ENCODE data around the gene WAC.
"Not testable (repeated sequence)": the region's sequence is repeated elsewhere in the genome, so short reads cannot be mapped to it uniquely, and the experiment has no call there.

WAC gene

GRCh38 chr10:28560617-28561016 is 27.7 kb downstream of the WAC start:
- DNase-seq (ENCODE audit: low read depth in 1 of 2, low spot score in 1 of 2), result no peak

GRCh38 chr10:28561531-28561930 is 28.6 kb downstream of the WAC start:
- no peak for DNase-seq (ENCODE audit: low read depth in 1 of 2, low spot score in 1 of 2)

GRCh38 chr10:28564905-28565304 is 32.0 kb downstream of the WAC start:
- no peak for DNase-seq (ENCODE audit: low read depth in 1 of 2, low spot score in 1 of 2)

GRCh38 chr10:28566458-28567015 is 33.6 kb downstream of the WAC start:
- DNase-seq (ENCODE audit: low read depth in 1 of 2, low spot score in 1 of 2), result no peak

GRCh38 chr10:28569506-28570159 is 36.7 kb downstream of the WAC start:
- no peak for DNase-seq (ENCODE audit: low read depth in 1 of 2, low spot score in 1 of 2)

- no peak for DNase-seq (ENCODE audit: low read depth in 1 of 2, low spot score in 1 of 2)
These were observed 37.7 kb downstream of the WAC start for GRCh38 chr10:28570598-28570997.

- DNase-seq (ENCODE audit: low read depth in 1 of 2, low spot score in 1 of 2), result no peak
These were observed 38.3 kb downstream of the WAC start for GRCh38 chr10:28571265-28571664.

DNA sequence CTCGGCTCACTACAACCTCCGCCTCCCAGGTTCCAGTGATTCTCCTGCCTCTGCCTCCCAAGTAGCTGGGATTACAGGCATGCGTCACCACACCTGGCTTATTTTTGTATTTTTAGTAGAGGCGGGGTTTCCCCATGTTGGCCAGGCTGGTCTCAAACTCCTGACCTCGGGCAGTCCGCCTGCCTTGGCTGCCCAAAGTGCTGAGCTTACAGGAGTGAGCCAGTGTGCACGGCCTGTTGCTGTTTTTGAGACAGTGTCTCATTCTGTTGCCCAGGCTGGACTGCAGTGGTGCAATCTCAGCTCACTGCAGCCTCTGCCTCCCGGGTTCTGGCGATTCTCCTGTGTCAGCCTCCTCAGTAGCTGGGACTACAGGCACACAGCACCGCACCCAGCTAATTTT is 41.3 kb downstream of the WAC start:
- not testable (repeated sequence) for DNase-seq (ENCODE audit: low read depth in 1 of 2, low spot score in 1 of 2)

DNA sequence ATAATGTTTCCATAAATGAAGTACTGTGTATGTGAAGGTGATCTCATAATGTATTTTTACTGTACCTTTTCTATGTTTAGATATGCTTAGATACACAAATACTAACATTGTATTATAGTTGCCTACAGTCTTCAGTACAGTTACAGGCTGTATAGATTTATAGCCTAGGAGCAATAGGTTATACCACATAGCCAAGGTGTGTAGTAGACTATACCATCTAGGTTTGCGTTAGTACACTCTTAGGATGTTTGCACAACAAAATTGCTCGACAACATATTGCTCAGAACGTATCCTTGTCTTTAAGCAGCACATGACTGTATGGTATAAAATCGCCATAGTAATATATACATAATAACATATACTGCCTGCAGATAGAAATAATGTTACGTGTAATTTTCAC is 42.9 kb downstream of the WAC start:
- DNase-seq (ENCODE audit: low read depth in 1 of 2, low spot score in 1 of 2), result no peak

DNA sequence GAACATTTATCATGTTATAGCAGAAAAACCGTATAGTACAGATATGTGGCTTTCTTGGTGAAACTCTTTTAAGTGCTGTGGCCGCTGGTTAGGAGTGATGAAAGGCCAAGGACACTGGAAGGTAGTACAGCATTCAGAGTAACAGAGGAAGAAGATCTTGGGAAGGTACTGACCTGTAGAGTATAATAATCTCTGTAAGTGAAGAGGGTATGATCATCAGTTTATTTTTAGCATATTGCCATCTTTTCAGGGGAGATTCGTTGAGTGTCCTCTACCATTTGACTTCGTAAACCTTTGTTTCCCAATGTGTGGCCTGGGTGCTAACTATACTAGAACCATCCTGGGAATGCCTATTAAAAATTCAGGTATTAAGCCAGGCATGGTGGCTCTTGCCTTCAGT is 44.6 kb downstream of the WAC start:
- DNase-seq (ENCODE audit: low read depth in 1 of 2, low spot score in 1 of 2), result no peak

GRCh38 chr10:28578454-28578853 is 45.5 kb downstream of the WAC start:
- DNase-seq (ENCODE audit: low read depth in 1 of 2, low spot score in 1 of 2), result no peak

DNA sequence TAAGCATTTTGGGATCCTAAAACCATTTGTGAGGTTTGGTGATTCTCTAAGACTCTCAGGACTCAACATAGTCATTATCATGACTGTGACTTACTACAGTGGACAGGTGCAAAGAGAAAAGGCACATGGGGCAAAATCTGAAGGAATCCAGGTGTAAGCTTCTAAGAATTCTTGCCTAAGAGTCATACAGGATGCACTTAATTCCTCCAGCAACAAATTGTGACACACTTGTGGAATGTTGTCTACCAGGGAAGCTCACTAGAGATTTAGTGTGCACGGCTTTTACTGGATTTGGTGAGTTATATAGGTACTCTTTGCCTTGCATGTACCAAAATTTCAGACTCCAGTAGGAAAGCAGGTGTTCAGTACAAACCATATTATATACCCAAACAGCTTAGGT is 47.9 kb downstream of the WAC start:
- no peak for DNase-seq (ENCODE audit: low read depth in 1 of 2, low spot score in 1 of 2)

- no peak for DNase-seq (ENCODE audit: low read depth in 1 of 2, low spot score in 1 of 2)
These were observed 49.0 kb downstream of the WAC start for GRCh38 chr10:28581916-28582315.

DNA sequence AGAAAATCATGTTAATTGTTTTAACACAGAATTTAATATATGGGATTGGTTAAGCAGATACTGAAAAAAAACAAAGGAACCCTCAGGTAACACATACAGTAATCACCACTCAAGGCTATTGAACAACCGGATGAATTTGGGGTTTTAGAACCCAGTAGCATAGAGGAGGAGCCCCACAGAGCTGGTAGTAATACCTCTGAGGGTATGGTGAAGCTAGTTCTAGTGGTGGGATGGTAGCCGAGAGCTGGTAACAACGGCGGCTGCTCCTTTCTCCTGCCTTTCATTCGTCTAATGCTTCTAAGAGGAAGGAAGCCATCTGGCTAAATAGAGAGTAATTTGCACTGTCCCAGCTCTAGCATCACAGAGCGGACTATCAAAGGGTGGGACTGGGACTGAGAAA is 52.2 kb downstream of the WAC start:
- DNase-seq (ENCODE audit: low read depth in 1 of 2, low spot score in 1 of 2), result no peak

DNA sequence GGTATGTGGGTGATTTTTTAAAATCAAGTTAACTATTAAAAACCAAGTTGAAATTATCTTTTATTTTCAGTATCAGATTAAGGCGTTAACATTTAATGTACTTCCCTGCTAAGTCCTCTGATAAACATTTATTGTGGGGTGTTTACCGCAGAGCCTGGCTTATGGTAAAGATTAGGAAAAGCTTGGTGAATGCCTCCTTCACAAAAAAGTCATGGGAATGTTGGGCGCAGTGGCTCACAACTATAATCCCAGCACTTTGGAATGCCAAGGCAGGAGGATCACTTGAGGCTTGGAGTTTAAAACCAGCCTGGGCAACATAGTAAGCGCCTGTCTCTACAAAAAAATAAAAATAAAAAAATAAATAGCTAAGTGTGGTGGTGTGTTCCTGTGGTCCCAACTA is 53.3 kb downstream of the WAC start:
- DNase-seq (ENCODE audit: low read depth in 1 of 2, low spot score in 1 of 2), result no peak

DNA sequence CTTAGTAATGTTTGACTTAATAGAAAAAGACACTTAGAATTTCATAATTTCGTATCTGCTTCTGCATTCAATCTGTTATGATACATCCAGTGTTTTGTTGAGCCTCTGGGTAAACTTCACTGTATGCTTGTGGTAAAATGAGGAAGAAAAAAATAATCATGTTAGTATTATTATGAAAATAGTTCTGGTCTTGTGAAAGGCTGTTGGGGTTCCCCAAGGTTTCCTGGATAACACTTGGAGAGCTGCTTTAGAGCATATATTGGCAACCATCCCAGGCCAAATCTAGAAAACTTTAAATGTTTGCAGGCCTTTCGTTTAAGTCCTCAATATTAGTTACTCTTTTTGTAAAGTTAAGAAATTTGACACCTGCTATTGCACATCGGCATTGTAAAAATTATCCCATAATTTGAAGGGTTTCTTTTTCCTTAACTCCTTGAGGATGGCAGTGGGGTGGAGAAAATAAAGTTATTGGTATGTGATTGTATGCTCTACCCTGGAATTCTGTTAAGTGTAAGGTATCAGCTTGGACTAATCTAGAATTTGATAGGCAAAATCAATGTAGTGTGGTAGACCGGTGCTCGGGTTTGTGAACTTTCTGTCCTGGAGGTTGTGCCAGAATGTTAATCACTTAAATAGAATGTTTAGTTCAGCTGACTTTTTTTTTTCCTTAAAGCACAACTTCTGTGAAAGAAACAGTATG is 54.5 kb downstream of the WAC start:
- DNase-seq (ENCODE audit: low read depth in 1 of 2, low spot score in 1 of 2), result no peak

DNA sequence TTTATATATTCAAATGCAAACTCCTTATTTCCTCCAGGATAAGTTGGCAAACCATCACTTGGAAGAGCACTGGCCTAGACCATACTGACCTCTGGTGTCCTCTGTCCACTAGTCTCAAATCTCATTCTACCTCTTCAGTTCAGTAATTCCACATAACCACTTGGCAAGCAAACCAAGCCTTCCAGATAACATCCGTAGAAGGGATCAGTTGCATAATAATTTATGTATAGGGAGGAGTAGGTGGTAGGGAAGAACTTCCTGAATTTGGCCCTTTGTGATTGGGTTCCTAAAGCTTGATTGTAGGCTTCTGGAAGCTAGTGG is 55.0 kb downstream of the WAC start:
- DNase-seq (ENCODE audit: low read depth in 1 of 2, low spot score in 1 of 2), result no peak

GRCh38 chr10:28592953-28593352 is 60.0 kb downstream of the WAC start:
- no peak for DNase-seq (ENCODE audit: low read depth in 1 of 2, low spot score in 1 of 2)

DNA sequence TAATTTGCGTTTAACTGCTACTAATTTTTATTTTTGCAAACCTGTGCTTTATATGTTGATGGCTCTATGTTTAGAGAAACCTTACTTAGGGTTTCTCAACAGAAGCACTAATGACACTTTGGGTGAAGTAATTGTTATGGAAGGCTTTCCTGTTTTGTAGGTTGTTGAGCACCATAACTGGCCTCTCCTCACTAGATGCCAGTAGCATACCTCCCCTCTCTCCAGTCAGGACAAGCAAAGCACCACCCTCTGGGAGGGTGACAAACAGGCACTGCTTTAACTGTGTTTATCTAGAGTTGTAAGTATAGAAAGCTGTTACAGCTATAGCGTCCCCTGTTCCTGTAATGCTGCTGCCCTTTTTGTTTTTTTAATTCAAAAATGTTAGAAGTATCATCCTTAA is 60.9 kb downstream of the WAC start:
- no peak for DNase-seq (ENCODE audit: low read depth in 1 of 2, low spot score in 1 of 2)

GRCh38 chr10:28594406-28594805 is 61.5 kb downstream of the WAC start:
- DNase-seq (ENCODE audit: low read depth in 1 of 2, low spot score in 1 of 2), result no peak

DNA sequence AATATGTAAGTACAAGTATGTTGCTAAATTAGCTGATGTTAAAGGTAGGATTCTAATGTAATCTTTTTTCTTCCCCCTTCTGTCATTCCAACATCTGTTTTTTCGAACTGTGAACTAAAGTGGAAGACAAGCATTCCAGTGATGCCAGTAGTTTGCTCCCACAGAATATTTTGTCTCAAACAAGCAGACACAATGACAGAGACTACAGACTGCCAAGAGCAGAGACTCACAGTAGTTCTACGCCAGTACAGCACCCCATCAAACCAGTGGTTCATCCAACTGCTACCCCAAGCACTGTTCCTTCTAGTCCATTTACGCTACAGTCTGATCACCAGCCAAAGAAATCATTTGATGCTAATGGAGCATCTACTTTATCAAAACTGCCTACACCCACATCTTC is 62.7 kb downstream of the WAC start:
- DNase-seq (ENCODE audit: low read depth in 1 of 2, low spot score in 1 of 2), result no peak

GRCh38 chr10:28600056-28600455 is 67.1 kb downstream of the WAC start:
- DNase-seq (ENCODE audit: low read depth in 1 of 2, low spot score in 1 of 2), result no peak

DNA sequence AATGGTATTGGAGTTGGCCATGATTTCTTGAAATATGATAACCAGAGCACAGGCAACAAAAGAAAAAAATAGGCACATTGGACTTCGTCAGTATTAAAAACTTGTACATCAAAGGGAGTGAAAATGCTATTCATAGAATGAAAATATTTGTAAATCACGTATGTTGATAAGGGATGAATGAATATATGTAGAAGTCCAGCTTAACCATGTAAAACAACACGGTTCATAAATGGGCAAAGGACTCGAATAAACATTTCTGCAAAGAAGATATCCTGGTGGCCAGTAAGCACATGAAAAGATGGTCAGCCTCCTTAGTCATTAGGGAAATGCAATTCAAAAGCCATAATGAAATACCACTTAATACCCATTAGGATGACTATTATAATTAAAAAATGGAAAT is 68.1 kb downstream of the WAC start:
- DNase-seq (ENCODE audit: low read depth in 1 of 2, low spot score in 1 of 2), result no peak

All from activated CD4-positive, alpha-beta T cell treated with anti-CD3 and anti-CD28 coated beads, Interleukin-2, amount 50 U/mL, for 24 hours (primary cell).